HCT116 (cell line): ENCODE data around the gene ALK. TPM values are rescaled to one million over a fixed set of nuclear protein-coding genes. Genes with fewer than 3 reads are reported as not detected.

ENCODE experiments used
- ATAC-seq: fragments of 200-7000 bp; cut with Tn5 transposase; 2 replicates; pipeline ENCODE4 v1.9.1; 2020; ENCODE audit warnings: mild to moderate bottlenecking, moderate library complexity
- BruUV-seq: library from RNA; stranded (reverse); fragments of 400-500 nt; replicated peaks from 2 replicates; lab custom pipeline; 2021; lab: Mats Ljungman, UMichigan
- CTCF ChIA-PET: fragments of 300-600 bp; sonication (Branson Sonifier 250); formaldehyde crosslinking; loops from one replicate; lab custom pipeline; 2021; ENCODE audit warnings: antibody characterized with exemption; lab: Charles Lee
- POLR2A ChIA-PET: fragments of 300-600, 350-600 bp; sonication (Branson Sonifier 250); formaldehyde crosslinking; loops from one replicate; lab custom pipeline; 2021; ENCODE audit warnings: antibody characterized with exemption; lab: Charles Lee
- RAD21 ChIA-PET, 2 experiments: fragments of 300-600 bp; sonication (Branson Sonifier 250); formaldehyde crosslinking; loops; one replicate each; lab custom pipeline; 2023; ENCODE audit warnings: low total read pairs in 2 of 2; ENCODE audit not compliant: uncharacterized antibody in 2 of 2, unreplicated experiment in 2 of 2, low non-redundant PET in 1 of 2; lab: Charles Lee
- DNase-seq: peaks from one replicate; pipeline ENCODE4 v3.0.0-alpha.2; 2010; ENCODE audit warnings: low read depth, low spot score
- H2AFZ ChIP-seq: fragments of 200-600 bp; shearing (Covaris generic), sonication (generic); 2 replicates; pipeline ENCODE4 v1.6.1; 2017; ENCODE audit warnings: low read depth, mixed run types, mixed read lengths, antibody characterized with exemption, low read length; ENCODE audit not compliant: poor library complexity, severe bottlenecking
- H3K27ac ChIP-seq: 2 replicates; pipeline ENCODE4 v1.5.1; 2012; ENCODE audit warnings: low read depth, low read length
- H3K27me3 ChIP-seq: fragments of 200-600 bp; sonication (generic); 2 replicates; pipeline ENCODE4 v1.6.1; 2016; ENCODE audit warnings: mixed run types, low read length, mixed read lengths; ENCODE audit not compliant: insufficient read depth
- H3K36me3 ChIP-seq, 2 experiments: fragments of 200-500 bp in 1 of 2; fragments of 200-600 bp in 1 of 2; sonication (Bioruptor generic) in 1 of 2; sonication (generic) in 1 of 2; 2 replicates each; pipeline versions ENCODE4 v1.5.1 to v1.6.1; 2014 to 2016; ENCODE audit warnings: low read length in 2 of 2, inconsistent platforms in 1 of 2, mixed read lengths in 1 of 2, mixed run types in 1 of 2; ENCODE audit not compliant: insufficient read depth in 2 of 2, control insufficient read depth in 1 of 2
- H3K4me1 ChIP-seq, 2 experiments: fragments of 200-600 bp in 1 of 2; sonication (generic) in 1 of 2; 2 replicates each; pipeline versions ENCODE4 v1.5.1 to v1.6.1; 2012 to 2017; ENCODE audit warnings: low read length in 2 of 2, inconsistent platforms in 1 of 2, mild to moderate bottlenecking in 1 of 2, mixed read lengths in 1 of 2, mixed run types in 1 of 2, moderate library complexity in 1 of 2; ENCODE audit not compliant: insufficient read depth in 2 of 2, control insufficient read depth in 1 of 2
- H3K4me2 ChIP-seq: fragments of 200-600 bp; sonication (generic); 2 replicates; pipeline ENCODE4 v1.6.1; 2017; ENCODE audit warnings: mixed run types, low read length, mixed read lengths
- H3K4me3 ChIP-seq, 2 experiments: fragments of 200-600 bp in 1 of 2; sonication (generic) in 1 of 2; replicated peaks in 1 of 2; 2 replicates each; pipeline ENCODE4 v1.5.1; 2011 to 2016; ENCODE audit warnings: low read length in 2 of 2, control low read depth in 1 of 2, low read depth in 1 of 2, mild to moderate bottlenecking in 1 of 2, mixed read lengths in 1 of 2, mixed run types in 1 of 2
- H3K79me2 ChIP-seq: fragments of 200-600 bp; sonication (generic); 2 replicates; pipeline ENCODE4 v1.6.1; 2017; ENCODE audit warnings: mild to moderate bottlenecking, mixed run types, low read length, moderate library complexity, mixed read lengths; ENCODE audit not compliant: insufficient read depth
- H3K9ac ChIP-seq: fragments of 200-600 bp; sonication (generic); 2 replicates; pipeline ENCODE4 v1.6.1; 2016; ENCODE audit warnings: low read length, mixed read lengths
- H3K9me2 ChIP-seq: fragments of 200-600 bp; sonication (generic), shearing (Covaris generic); 2 replicates; pipeline ENCODE4 v1.6.1; 2017; ENCODE audit warnings: mixed run types, mild to moderate bottlenecking, moderate library complexity; ENCODE audit not compliant: insufficient read depth
- H3K9me3 ChIP-seq, 2 experiments: fragments of 200-500 bp in 1 of 2; fragments of 200-600 bp in 1 of 2; sonication (Bioruptor generic) in 1 of 2; sonication (generic) in 1 of 2; 2 replicates each; pipeline ENCODE4 v1.6.1; 2014 to 2017; ENCODE audit warnings: low read length in 2 of 2, mixed read lengths in 2 of 2, inconsistent platforms in 1 of 2, low read depth in 1 of 2, mild to moderate bottlenecking in 1 of 2, mixed run types in 1 of 2, moderate library complexity in 1 of 2; ENCODE audit not compliant: control insufficient read depth in 1 of 2, insufficient read depth in 1 of 2
- H4K20me1 ChIP-seq: fragments of 200-600 bp; sonication (generic), shearing (Covaris generic); 2 replicates; pipeline ENCODE4 v1.6.1; 2017; ENCODE audit warnings: mixed run types, mild to moderate bottlenecking, moderate library complexity; ENCODE audit not compliant: insufficient read depth
- CBX3 ChIP-seq: IDR thresholded peaks from 2 replicates; pipeline ENCODE4 v1.6.1; 2012; ENCODE audit warnings: low read depth
- CEBPB ChIP-seq: IDR thresholded peaks from 2 replicates; pipeline ENCODE4 v1.6.1; 2012; ENCODE audit warnings: low read depth
- CTCF ChIP-seq, 3 experiments: fragments of 200-600 bp in 1 of 3; sonication (generic) in 1 of 3; IDR thresholded peaks in 2 of 3; conservative IDR thresholded peaks in 1 of 3; 2 replicates each; pipeline ENCODE4 v1.5.1; 2012 to 2017; ENCODE audit warnings: low read depth in 2 of 3, low read length in 2 of 3, antibody characterized with exemption in 1 of 3, borderline replicate concordance in 1 of 3, control low read depth in 1 of 3, mild to moderate bottlenecking in 1 of 3, mixed read lengths in 1 of 3, mixed run types in 1 of 3, moderate library complexity in 1 of 3; ENCODE audit not compliant: insufficient read depth in 1 of 3
- EGR1 ChIP-seq: IDR thresholded peaks from 2 replicates; pipeline ENCODE4 v1.6.1; 2012; ENCODE audit warnings: low read depth
- ELF1 ChIP-seq: IDR thresholded peaks from 2 replicates; pipeline ENCODE4 v1.6.1; 2012; ENCODE audit warnings: low read depth, borderline replicate concordance
- EZH2 ChIP-seq: fragments of 200-600 bp; sonication (generic); IDR thresholded peaks from 2 replicates; pipeline ENCODE4 v1.6.1; 2017; ENCODE audit warnings: antibody characterized with exemption, mixed run types
- EZH2phosphoT487 ChIP-seq: fragments of 200-600 bp; IDR thresholded peaks from 2 replicates; pipeline ENCODE4 v1.6.1; 2018; ENCODE audit warnings: antibody characterized with exemption, borderline replicate concordance
- JUND ChIP-seq: IDR thresholded peaks from 2 replicates; pipeline ENCODE4 v1.6.1; 2012
- POLR2AphosphoS5 ChIP-seq: IDR thresholded peaks from 2 replicates; pipeline ENCODE4 v1.6.1; 2011; ENCODE audit warnings: mild to moderate bottlenecking, low read depth, low read length, moderate library complexity
- RAD21 ChIP-seq: IDR thresholded peaks from 2 replicates; pipeline ENCODE4 v1.6.1; 2012; ENCODE audit warnings: low read depth, mild to moderate bottlenecking
- REST ChIP-seq: IDR thresholded peaks from 2 replicates; pipeline ENCODE4 v1.6.1; 2012; ENCODE audit warnings: low read depth
- SIN3A ChIP-seq: IDR thresholded peaks from 2 replicates; pipeline ENCODE4 v1.6.1; 2012; ENCODE audit warnings: low read depth
- SP1 ChIP-seq: IDR thresholded peaks from 2 replicates; pipeline ENCODE4 v1.6.1; 2012; ENCODE audit warnings: low read depth
- YY1 ChIP-seq: IDR thresholded peaks from 2 replicates; pipeline ENCODE4 v1.6.1; 2011; ENCODE audit warnings: low read length, low read depth, moderate library complexity, mild to moderate bottlenecking; ENCODE audit not compliant: insufficient replicate concordance; ENCODE audit errors: extremely low read depth
- ZBTB33 ChIP-seq: IDR thresholded peaks from 2 replicates; pipeline ENCODE4 v1.6.1; 2011; ENCODE audit warnings: mild to moderate bottlenecking, low read length, moderate library complexity; ENCODE audit not compliant: insufficient replicate concordance; ENCODE audit errors: extremely low read depth
- intact Hi-C: fragments of 100-400 bp; cut with micrococcal nuclease; formaldehyde crosslinking; loops from 2 replicates; pipeline ENCODE4 v1.10.0; 2022
- total RNA-seq: library from RNA; stranded (reverse); gene quantifications from one replicate; pipeline ENCODE4 v1.2.1, GENCODE V29; 2021; ENCODE audit not compliant: unreplicated experiment

Gene ALK
- total RNA-seq, 1 experiment from 2014 or later, result not detected

- Histone ChIP-seq H3K9me2 (no peaks in the 10 kb centered on the region), H3K36me3 (no peaks in the 10 kb centered on the region), H2AFZ (no peak overlapping the region)
- intact Hi-C loops, result no loop called here
- DNase-seq (no peak), ATAC-seq (no peak)
- POLR2A ChIA-PET, result no interaction called here
- TF ChIP-seq CBX3 (no peak), YY1 (no peak), ZBTB33 (no peak), SP1 (no peak), ELF1 (no peak), RAD21 (no peak), EGR1 (no peak), CEBPB (no peak), REST (no peak), EZH2phosphoT487 (no peak), CTCF (IDR thresholded peaks at IDR 0.05 in 2 of 3, conservative IDR thresholded peaks at IDR 0.05 in 1 of 3; ENCODE audit: borderline replicate concordance in 1 of 3, insufficient read depth in 1 of 3, low read depth in 2 of 3, low read length in 2 of 3) (no peak), POLR2AphosphoS5 (no peak), EZH2 (no peak), JUND (no peak), SIN3A (no peak)
- TF ChIP-seq, all 23 proteins: peak for 0
- Histone ChIP-seq H4K20me1 (no peaks in the 10 kb centered on the region; the same call in 1 of the 2 replicates), H3K4me3 (no peak overlapping the region), H3K27ac (no peak overlapping the region), H3K9ac (no peak overlapping the region), H3K9me3 (no peaks in the 10 kb centered on the region), H3K27me3 (peaks cover 16% of the 10 kb centered on the region), H3K79me2 (no peaks in the 10 kb centered on the region), H3K4me1 (no peaks in the 10 kb centered on the region), H3K4me2 (no peak overlapping the region)
- RAD21 ChIA-PET, result no interaction called here
- CTCF ChIA-PET, result no interaction called here
- no TSS peak for BruUV-seq
Observed at GRCh38 chr2:29589440-29590103, 331.8 kb downstream of the ALK start.
